GM10266 (cell line): ENCODE data around the gene FCAMR.

Experiments
- DNase-seq: peaks from one replicate; pipeline ENCODE4 v3.0.0; 2012; ENCODE audit errors: extremely low spot score
- TF ChIP-seq, protein P1 (sequence below): IDR thresholded peaks from 2 replicates; pipeline ENCODE4 v1.5.1; 2012; ENCODE audit warnings: mild to moderate bottlenecking, low read depth; ENCODE audit not compliant: control insufficient read depth, insufficient read depth; ENCODE audit errors: missing control alignments

The FCAMR gene

DNA sequence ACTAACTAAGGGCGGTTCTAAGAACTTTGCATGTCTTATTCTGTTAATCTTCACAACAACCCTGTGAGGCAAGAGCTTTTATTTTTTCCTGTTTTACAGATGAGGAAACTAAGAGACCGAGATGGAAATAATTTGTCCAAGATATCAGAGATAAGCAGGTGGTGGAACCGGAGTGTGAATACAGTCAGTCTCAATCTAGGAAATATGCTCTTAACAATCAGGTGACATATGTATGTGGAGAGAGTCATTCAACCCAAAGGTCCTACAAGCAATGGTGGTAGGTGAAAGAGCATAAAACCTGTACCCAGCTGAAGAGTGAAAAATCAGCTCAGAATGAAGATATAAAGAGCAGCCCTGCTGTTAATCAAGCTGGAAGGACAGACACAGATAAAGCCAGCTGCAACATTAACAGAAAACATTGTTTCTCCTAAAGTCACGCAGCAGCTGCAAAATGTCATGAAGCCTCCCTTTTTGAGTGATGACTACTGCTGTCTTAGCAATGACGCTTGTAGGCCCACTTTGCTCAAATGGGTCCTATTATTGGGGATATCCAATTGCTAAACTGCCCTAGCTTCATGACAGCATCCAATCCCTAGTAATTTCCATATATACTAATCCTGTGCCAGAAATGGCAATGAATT is 30.5 kb upstream of the FCAMR start:
- no peak for DNase-seq
- TF ChIP-seq, protein P1, sequence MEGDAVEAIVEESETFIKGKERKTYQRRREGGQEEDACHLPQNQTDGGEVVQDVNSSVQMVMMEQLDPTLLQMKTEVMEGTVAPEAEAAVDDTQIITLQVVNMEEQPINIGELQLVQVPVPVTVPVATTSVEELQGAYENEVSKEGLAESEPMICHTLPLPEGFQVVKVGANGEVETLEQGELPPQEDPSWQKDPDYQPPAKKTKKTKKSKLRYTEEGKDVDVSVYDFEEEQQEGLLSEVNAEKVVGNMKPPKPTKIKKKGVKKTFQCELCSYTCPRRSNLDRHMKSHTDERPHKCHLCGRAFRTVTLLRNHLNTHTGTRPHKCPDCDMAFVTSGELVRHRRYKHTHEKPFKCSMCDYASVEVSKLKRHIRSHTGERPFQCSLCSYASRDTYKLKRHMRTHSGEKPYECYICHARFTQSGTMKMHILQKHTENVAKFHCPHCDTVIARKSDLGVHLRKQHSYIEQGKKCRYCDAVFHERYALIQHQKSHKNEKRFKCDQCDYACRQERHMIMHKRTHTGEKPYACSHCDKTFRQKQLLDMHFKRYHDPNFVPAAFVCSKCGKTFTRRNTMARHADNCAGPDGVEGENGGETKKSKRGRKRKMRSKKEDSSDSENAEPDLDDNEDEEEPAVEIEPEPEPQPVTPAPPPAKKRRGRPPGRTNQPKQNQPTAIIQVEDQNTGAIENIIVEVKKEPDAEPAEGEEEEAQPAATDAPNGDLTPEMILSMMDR = no peak

GRCh38 chr1:206998816-206999215 is 28.6 kb upstream of the FCAMR start:
- no peak for DNase-seq
- TF ChIP-seq, protein P1 = no peak

GRCh38 chr1:206992790-206993189 is 22.5 kb upstream of the FCAMR start:
- no peak for DNase-seq
- TF ChIP-seq, protein P1 = no peak

GRCh38 chr1:206987873-206988272 is 17.6 kb upstream of the FCAMR start:
- no peak for DNase-seq
- TF ChIP-seq, protein P1 = no peak

DNA sequence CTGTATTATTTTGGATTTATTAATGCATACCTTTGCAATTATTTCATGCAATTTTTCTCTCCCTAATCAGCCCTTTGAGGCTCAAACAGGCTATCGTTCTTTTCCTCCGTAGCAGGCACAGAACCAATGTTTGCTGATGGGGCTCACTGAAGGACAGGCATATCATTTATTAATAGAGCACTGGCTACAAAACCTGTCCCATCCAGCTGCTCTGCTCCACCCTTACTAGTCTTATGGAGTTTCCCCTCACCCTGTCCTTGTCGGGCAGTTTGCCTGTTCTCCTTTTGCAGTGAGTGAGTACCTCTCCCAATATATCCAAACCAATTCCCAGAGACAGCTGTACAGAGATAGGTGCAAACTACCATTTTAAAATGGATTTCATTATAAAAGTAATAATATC is 16.6 kb upstream of the FCAMR start:
- TF ChIP-seq, protein P1 = no peak
- no peak for DNase-seq

- TF ChIP-seq, protein P1 = no peak
- no peak for DNase-seq
Measured at GRCh38 chr1:206986402-206986801, 16.1 kb upstream of the FCAMR start.

GRCh38 chr1:206985162-206985749 is 15.0 kb upstream of the FCAMR start:
- TF ChIP-seq, protein P1 = no peak
- no peak for DNase-seq
